CD14-positive monocyte (primary cell): ENCODE measurements around the gene PNKD. TPM values are rescaled to one million over a fixed set of nuclear protein-coding genes. Genes with fewer than 3 reads are reported as not detected.

Source experiments
- DNase-seq, 3 donors: peaks; one replicate each; pipeline ENCODE4 v3.0.0-alpha.2; 2011 to 2022
- H2AFZ ChIP-seq: 2 replicates; pipeline ENCODE4 v1.6.0; 2012; ENCODE audit warnings: mild to moderate bottlenecking, low read depth, low read length, inconsistent platforms; ENCODE audit not compliant: insufficient read depth, poor library complexity, severe bottlenecking
- H3K27ac ChIP-seq, 2 donors: 1 replicate in 1 of 2; 2 replicates in 1 of 2; pipeline ENCODE4 v1.5.1; 2012 to 2013; ENCODE audit warnings: low read length in 2 of 2, control low read depth in 1 of 2, inconsistent platforms in 1 of 2, low read depth in 1 of 2, mild to moderate bottlenecking in 1 of 2
- H3K27me3 ChIP-seq, 2 donors: one replicate each; pipeline versions ENCODE4 v1.6.0 to v1.6.1; 2011 to 2013; ENCODE audit warnings: low read length in 2 of 2; ENCODE audit not compliant: control insufficient read depth in 2 of 2, insufficient read depth in 2 of 2
- H3K36me3 ChIP-seq, 2 donors: replicated peaks in 1 of 2; 1 replicate in 1 of 2; 2 replicates in 1 of 2; pipeline versions ENCODE4 v1.5.1 to v1.6.1; 2012 to 2013; ENCODE audit warnings: low read length in 2 of 2, control low read depth in 1 of 2, inconsistent platforms in 1 of 2, mild to moderate bottlenecking in 1 of 2; ENCODE audit not compliant: insufficient read depth in 2 of 2, control insufficient read depth in 1 of 2
- H3K4me1 ChIP-seq, 2 donors: 1 replicate in 1 of 2; 2 replicates in 1 of 2; pipeline versions ENCODE4 v1.5.1 to v1.6.1; 2012 to 2013; ENCODE audit warnings: low read length in 2 of 2, control low read depth in 1 of 2, inconsistent platforms in 1 of 2, mild to moderate bottlenecking in 1 of 2, moderate library complexity in 1 of 2; ENCODE audit not compliant: insufficient read depth in 2 of 2, control insufficient read depth in 1 of 2
- H3K4me2 ChIP-seq: replicated peaks from 2 replicates; pipeline ENCODE3; 2012; ENCODE audit warnings: low read length, moderate library complexity, mild to moderate bottlenecking; ENCODE audit not compliant: poor library complexity, severe bottlenecking; ENCODE audit errors: extremely low read depth
- H3K4me3 ChIP-seq, 3 experiments: fragments of 200-600 bp in 1 of 3; sonication (generic) in 1 of 3; replicated peaks in 1 of 3; 1 replicate in 2 of 3; 2 replicates in 1 of 3; pipeline ENCODE4 v1.5.1; 2011 to 2013; ENCODE audit warnings: low read length in 3 of 3, mild to moderate bottlenecking in 3 of 3, control low read depth in 2 of 3, low read depth in 2 of 3, inconsistent platforms in 1 of 3, moderate library complexity in 1 of 3
- H3K79me2 ChIP-seq: 2 replicates; pipeline ENCODE4 v1.6.0; 2012; ENCODE audit warnings: mild to moderate bottlenecking, control low read depth, inconsistent platforms, low read length, moderate library complexity; ENCODE audit not compliant: insufficient read depth
- H3K9ac ChIP-seq: 2 replicates; pipeline ENCODE4 v1.6.0; 2017; ENCODE audit warnings: low read length, mild to moderate bottlenecking; ENCODE audit not compliant: insufficient read depth, poor library complexity, severe bottlenecking
- H3K9me3 ChIP-seq, 2 donors: replicated peaks in 1 of 2; 1 replicate in 1 of 2; 2 replicates in 1 of 2; pipeline versions ENCODE4 v1.5.1 to v1.6.1; 2012 to 2013; ENCODE audit warnings: low read length in 2 of 2, control low read depth in 1 of 2; ENCODE audit not compliant: control insufficient read depth in 1 of 2, insufficient read depth in 1 of 2
- H4K20me1 ChIP-seq: 2 replicates; pipeline ENCODE4 v1.6.0; 2012; ENCODE audit warnings: mild to moderate bottlenecking, low read length, control low read depth, moderate library complexity; ENCODE audit not compliant: insufficient read depth
- H3K27ac Mint-ChIP-seq, 7 donors: one replicate each; pipeline ENCODE4 v1.8.0; 2020; ENCODE audit warnings: mild to moderate bottlenecking in 7 of 7, mixed read lengths in 7 of 7, moderate library complexity in 6 of 7, inconsistent platforms in 2 of 7
- H3K27me3 Mint-ChIP-seq, 3 donors: one replicate each; pipeline ENCODE4 v1.8.0; 2021 to 2022; ENCODE audit warnings: low read depth in 3 of 3, mild to moderate bottlenecking in 3 of 3, mixed read lengths in 3 of 3, moderate library complexity in 3 of 3, inconsistent platforms in 1 of 3
- H3K36me3 Mint-ChIP-seq, 2 donors: one replicate each; pipeline ENCODE4 v1.8.0; 2020; ENCODE audit warnings: mixed read lengths in 2 of 2, inconsistent platforms in 1 of 2, mild to moderate bottlenecking in 1 of 2
- H3K4me1 Mint-ChIP-seq: one replicate; pipeline ENCODE4 v1.8.0; 2020; ENCODE audit warnings: mild to moderate bottlenecking, mixed read lengths
- H3K4me3 Mint-ChIP-seq, 2 donors: one replicate each; pipeline ENCODE4 v1.8.0; 2020; ENCODE audit warnings: mild to moderate bottlenecking in 2 of 2, mixed read lengths in 2 of 2, moderate library complexity in 1 of 2
- H3K9me3 Mint-ChIP-seq, 7 donors: one replicate each; pipeline ENCODE4 v1.8.0; 2020 to 2022; ENCODE audit warnings: mixed read lengths in 7 of 7, mild to moderate bottlenecking in 6 of 7, moderate library complexity in 6 of 7, inconsistent platforms in 2 of 7
- WGBS: methylation state at CpG from one replicate; pipeline ENCODE4 v1.1.5; 2013; ENCODE audit warnings: missing lambda C conversion rate; ENCODE audit not compliant: insufficient coverage; 5-methylcytosine and 5-hydroxymethylcytosine counted together
- intact Hi-C, 2 donors: fragments of 100-400 bp; cut with micrococcal nuclease; formaldehyde crosslinking; loops; one replicate each; pipeline versions ENCODE4 v1.15.0 to v1.15.1; 2023
- polyA plus RNA-seq, 3 donors: library from polyadenylated mRNA; depleted of rRNA in 1 of 3; unstranded in 2 of 3; stranded (reverse) in 1 of 3; fragments of 300-500 nt in 2 of 3; fragments of >200 nt in 1 of 3; fragmentation: Illumina TruSeq in 2 of 3; gene quantifications; 1 replicate in 2 of 3; 2 replicates in 1 of 3; pipeline ENCODE4 v1.2.3, GENCODE V29; 2012 to 2021
- TF ChIP-seq, protein P1 (sequence below): fragments of 200-600 bp; IDR thresholded peaks from one replicate; pipeline ENCODE4 v1.8.0; 2022; ENCODE audit warnings: antibody characterized with exemption, mild to moderate bottlenecking

Gene PNKD
- polyA plus RNA-seq, 3 donors, result 79.8 to 92.0 (median 88.2) TPM

DNA sequence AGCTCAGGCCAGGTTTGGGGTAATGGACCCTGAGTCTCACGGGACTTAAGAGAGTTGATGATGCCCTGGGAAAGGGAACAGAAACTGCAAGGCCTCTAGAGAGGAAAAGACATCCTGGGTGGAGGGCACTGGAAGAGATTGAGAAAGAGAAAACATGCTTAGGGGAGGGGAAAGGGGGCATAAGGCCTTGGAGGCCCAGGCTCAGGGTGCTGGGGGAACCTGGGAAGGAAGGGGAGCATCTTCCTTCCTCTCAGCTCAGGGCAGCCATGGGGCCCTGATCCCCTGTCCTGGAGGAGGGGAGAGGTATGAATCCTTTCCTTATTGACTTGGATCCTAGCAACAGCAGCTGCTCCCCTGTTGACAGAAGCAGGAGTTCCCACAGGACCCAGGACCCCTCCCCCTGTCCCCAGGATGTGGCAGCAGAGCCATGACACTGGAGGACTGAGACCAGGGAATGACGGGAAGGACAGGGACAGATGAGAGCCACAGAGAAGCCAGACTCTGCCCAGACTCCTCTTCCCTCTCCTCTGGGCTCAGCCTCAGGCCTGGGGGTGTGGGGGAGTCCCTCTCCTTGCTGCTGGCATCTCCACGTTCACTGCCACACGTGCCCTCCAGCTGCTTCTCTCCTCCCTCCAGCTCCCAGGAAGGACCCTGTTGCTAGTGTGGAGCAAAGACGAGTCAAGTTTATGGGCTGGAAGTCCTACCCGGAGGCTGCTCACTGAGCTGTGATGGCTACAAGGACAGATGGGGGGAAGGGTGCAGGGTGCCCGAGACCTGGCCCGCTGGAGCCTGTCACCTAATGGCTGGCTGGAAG lies 8.7 kb upstream of the PNKD start:
- H3K27me3 ChIP-seq, result no peaks in the 10 kb centered on the region
- peak in 2 of 3 donors; percentile 69 to 71 for DNase-seq
- peaks cover 60% of the 10 kb centered on the region for H4K20me1 ChIP-seq
- 10% methylated on average over 2 of the region's 8 CpGs for WGBS
- H3K79me2 ChIP-seq, result peaks cover 75% of the 10 kb centered on the region
- TF ChIP-seq, protein P1, sequence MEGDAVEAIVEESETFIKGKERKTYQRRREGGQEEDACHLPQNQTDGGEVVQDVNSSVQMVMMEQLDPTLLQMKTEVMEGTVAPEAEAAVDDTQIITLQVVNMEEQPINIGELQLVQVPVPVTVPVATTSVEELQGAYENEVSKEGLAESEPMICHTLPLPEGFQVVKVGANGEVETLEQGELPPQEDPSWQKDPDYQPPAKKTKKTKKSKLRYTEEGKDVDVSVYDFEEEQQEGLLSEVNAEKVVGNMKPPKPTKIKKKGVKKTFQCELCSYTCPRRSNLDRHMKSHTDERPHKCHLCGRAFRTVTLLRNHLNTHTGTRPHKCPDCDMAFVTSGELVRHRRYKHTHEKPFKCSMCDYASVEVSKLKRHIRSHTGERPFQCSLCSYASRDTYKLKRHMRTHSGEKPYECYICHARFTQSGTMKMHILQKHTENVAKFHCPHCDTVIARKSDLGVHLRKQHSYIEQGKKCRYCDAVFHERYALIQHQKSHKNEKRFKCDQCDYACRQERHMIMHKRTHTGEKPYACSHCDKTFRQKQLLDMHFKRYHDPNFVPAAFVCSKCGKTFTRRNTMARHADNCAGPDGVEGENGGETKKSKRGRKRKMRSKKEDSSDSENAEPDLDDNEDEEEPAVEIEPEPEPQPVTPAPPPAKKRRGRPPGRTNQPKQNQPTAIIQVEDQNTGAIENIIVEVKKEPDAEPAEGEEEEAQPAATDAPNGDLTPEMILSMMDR, result no peak
- intact Hi-C loops, result loop anchor here in 1 of 2 donors (5.0 kb wide), 1 partner anchor 39 kb away; no protein-coding TSS in a partner anchor
- no peaks in the 10 kb centered on the region for H3K27me3 Mint-ChIP-seq
- no peaks in the 10 kb centered on the region for H3K9me3 Mint-ChIP-seq
- peak overlapping the region; percentile 88 to 96 (median 92) for H3K27ac Mint-ChIP-seq
- H3K4me3 ChIP-seq, result peak overlapping the region; percentile 38 to 85 (median 45)
- H2AFZ ChIP-seq, result peak overlapping the region; percentile 54
- peaks cover 27 to 48% of the 10 kb centered on the region in 2 donors for H3K36me3 Mint-ChIP-seq
- H3K9ac ChIP-seq, result peak overlapping the region; percentile 70
- H3K4me2 ChIP-seq, result peak overlapping the region; percentile 97
- peaks cover 38 to 43% of the 10 kb centered on the region in 2 donors for H3K36me3 ChIP-seq
- peaks cover 81 to 88% of the 10 kb centered on the region in 2 donors for H3K4me1 ChIP-seq
- peak overlapping the region; percentile 84 to 93 for H3K4me3 Mint-ChIP-seq
- H3K9me3 ChIP-seq, result no peaks in the 10 kb centered on the region
- H3K27ac ChIP-seq, result peak overlapping the region; percentile 87 to 93
- peaks cover 92% of the 10 kb centered on the region for H3K4me1 Mint-ChIP-seq

- no peaks in the 10 kb centered on the region for H3K9me3 ChIP-seq
- peaks cover 80% of the 10 kb centered on the region for H3K79me2 ChIP-seq
- H3K27me3 ChIP-seq, result no peaks in the 10 kb centered on the region
- peaks cover 60% of the 10 kb centered on the region for H4K20me1 ChIP-seq
- TF ChIP-seq, protein P1, result no peak
- H3K9ac ChIP-seq, result peak overlapping the region; percentile 70
- intact Hi-C loops, result loop anchor here in 1 of 2 donors (5.0 kb wide), 1 partner anchor 40 kb away; no protein-coding TSS in a partner anchor
- WGBS, result 87% methylated on average over 3 of the region's 6 CpGs
- peak overlapping the region; percentile 97 for H3K4me2 ChIP-seq
- H3K4me1 ChIP-seq, result peaks cover 75 to 82% of the 10 kb centered on the region in 2 donors
- no peaks in the 10 kb centered on the region for H3K9me3 Mint-ChIP-seq
- peaks cover 87% of the 10 kb centered on the region for H3K4me1 Mint-ChIP-seq
- H3K36me3 ChIP-seq, result peaks cover 44 to 49% of the 10 kb centered on the region in 2 donors
- H3K4me3 Mint-ChIP-seq, result peak overlapping the region; percentile 84 to 93
- DNase-seq, result no peak
- no peak overlapping the region for H2AFZ ChIP-seq
- H3K27ac Mint-ChIP-seq, result peak overlapping the region; percentile 86 to 96 (median 92)
- peak overlapping the region in 2 of 3 experiments; percentile 45 to 85 for H3K4me3 ChIP-seq
- peaks cover 33 to 54% of the 10 kb centered on the region in 2 donors for H3K36me3 Mint-ChIP-seq
- H3K27ac ChIP-seq, result peak overlapping the region; percentile 87 to 93
- H3K27me3 Mint-ChIP-seq, result no peaks in the 10 kb centered on the region
Observed at GRCh38 chr2:218262237-218262600, 8.1 kb upstream of the PNKD start.
